ENCODE data around the gene PCDHB16. TPM values are rescaled to one million over a fixed set of nuclear protein-coding genes. Genes with fewer than 3 reads are reported as not detected.
"Not testable (repeated sequence)": the region's sequence is repeated elsewhere in the genome, so short reads cannot be mapped to it uniquely, and the experiment has no call there.

Gene PCDHB16
- total RNA-seq, 4 donors from 2014 or later, result 4.4 to 5.2 (median 4.8) TPM

DNA sequence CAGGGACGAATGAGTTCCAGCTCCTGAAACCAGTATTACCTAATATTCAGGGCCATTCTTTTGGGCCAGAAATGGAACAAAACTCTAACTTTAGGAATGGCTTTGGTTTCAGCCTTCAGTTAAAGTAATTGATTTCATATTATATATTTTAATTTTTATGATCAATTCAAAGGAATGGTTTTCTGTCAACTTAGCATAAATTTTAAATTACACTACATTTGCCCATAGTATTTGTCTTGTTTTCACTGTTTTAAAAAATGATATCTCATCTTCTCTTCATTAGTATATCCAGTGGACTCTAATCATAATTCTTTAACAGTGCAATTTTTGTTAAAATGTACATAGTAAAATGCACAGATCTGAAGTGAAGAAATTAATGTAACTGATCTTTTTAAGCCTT lies 1.9 kb upstream of the PCDHB16 start:
- no peak overlapping the region for H3K27ac ChIP-seq
- peaks cover 68% of the 10 kb centered on the region for H3K27me3 ChIP-seq
- ATAC-seq, result no peak
- no peak for TF ChIP-seq POLR2A (IDR thresholded peaks at IDR 0.05)
- TF ChIP-seq CTCF (IDR thresholded peaks at IDR 0.05), result no peak
- TF ChIP-seq EP300 (IDR thresholded peaks at IDR 0.05), result no peak
- TF ChIP-seq POLR2AphosphoS5 (IDR thresholded peaks at IDR 0.05), result no peak
- H3K9me3 ChIP-seq, result peaks cover 3 to 80% (median 3%) of the 10 kb centered on the region in 3 donors
- H3K36me3 ChIP-seq, result peaks cover 0 to 5% of the 10 kb centered on the region in 2 donors
- no peaks in the 10 kb centered on the region for H3K4me1 ChIP-seq
- 33 to 40% methylated on average over 1 of the region's 1 CpG for WGBS, 2 donors (ENCODE audit: low coverage in 1 of 2)
- H3K4me3 ChIP-seq, result no peak overlapping the region

- H3K36me3 ChIP-seq, H3K4me3 ChIP-seq, ATAC-seq, H3K4me1 ChIP-seq, H3K27ac ChIP-seq: not testable (repeated sequence)
- Histone ChIP-seq H3K9me3 (peaks cover 0 to 83% (median 0%) of the 10 kb centered on the region in 3 donors), H3K27me3 (peaks cover 50% of the 10 kb centered on the region)
- 0 to 40% methylated on average over 1 of the region's 69 CpGs for WGBS, 2 donors (ENCODE audit: low coverage in 1 of 2)
Observed at GRCh38 chr5:141184117-141184855, 2.1 kb downstream of the PCDHB16 start.

DNA sequence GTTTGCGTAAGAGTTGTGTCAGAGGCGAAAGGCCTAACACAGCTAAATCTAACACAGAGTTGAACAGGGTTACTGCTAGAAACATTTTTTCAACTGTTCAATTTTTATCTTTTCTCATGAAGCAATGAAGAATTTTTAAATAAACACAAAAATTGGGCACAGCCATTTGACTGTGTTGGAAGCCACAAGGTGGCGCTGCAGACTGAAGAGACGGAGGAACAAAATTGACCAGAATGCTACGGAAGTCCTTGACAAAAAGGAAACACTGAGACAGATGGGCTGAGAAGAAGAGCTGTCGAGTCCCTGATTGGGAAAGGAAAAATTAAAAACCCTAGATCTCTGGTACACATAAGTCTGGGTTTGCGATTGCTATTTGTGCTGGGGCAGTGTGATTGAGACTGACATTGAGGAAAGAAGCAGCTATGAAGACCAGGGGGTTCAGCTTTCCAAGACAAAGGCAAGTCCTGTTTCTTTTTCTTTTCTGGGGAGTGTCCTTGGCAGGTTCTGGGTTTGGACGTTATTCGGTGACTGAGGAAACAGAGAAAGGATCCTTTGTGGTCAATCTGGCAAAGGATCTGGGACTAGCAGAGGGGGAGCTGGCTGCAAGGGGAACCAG lies 4.8 kb downstream of the PCDHB16 start, which contains the start of gene PCDHB9:
Gene PCDHB9 (plus strand): TSS at position 265 of the 616 bp plus-strand sequence. CDS start 158 bp downstream, at position 423.
- ATAC-seq, result no peak
- H3K4me3 ChIP-seq, result no peak within 1 kb of the TSS
- TF ChIP-seq CTCF (IDR thresholded peaks at IDR 0.05), result peak in 1 of 4 experiments; percentile 17
- no peak for TF ChIP-seq POLR2A (IDR thresholded peaks at IDR 0.05)
- no peak for TF ChIP-seq EP300 (IDR thresholded peaks at IDR 0.05)
- no peak for TF ChIP-seq POLR2AphosphoS5 (IDR thresholded peaks at IDR 0.05)
- peaks cover 48% of the 10 kb centered on the region for H3K27me3 ChIP-seq
- peaks cover 0 to 9% of the 10 kb centered on the region in 2 donors for H3K36me3 ChIP-seq
- 25 to 28% methylated on average over 7 of the region's 9 CpGs for WGBS, 2 donors (ENCODE audit: low coverage in 1 of 2)
- no peaks in the 10 kb centered on the region for H3K4me1 ChIP-seq
- H3K9me3 ChIP-seq, result peaks cover 0 to 96% (median 0%) of the 10 kb centered on the region in 3 donors
- H3K27ac ChIP-seq, result no peak within 1 kb of the TSS

DNA sequence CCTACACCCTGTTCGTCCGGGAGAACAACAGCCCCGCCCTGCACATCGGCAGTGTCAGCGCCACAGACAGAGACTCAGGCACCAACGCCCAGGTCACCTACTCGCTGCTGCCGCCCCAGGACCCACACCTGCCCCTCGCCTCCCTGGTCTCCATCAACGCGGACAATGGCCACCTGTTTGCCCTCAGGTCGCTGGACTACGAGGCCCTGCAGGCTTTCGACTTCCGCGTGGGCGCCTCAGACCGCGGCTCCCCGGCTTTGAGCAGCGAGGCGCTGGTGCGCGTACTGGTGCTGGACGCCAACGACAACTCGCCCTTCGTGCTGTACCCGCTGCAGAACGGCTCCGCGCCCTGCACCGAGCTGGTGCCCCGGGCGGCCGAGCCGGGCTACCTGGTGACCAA lies 6.5 kb downstream of the PCDHB16 start:
- not testable (repeated sequence) for H3K36me3 ChIP-seq, ATAC-seq, H3K4me1 ChIP-seq, H3K27ac ChIP-seq, H3K4me3 ChIP-seq
- H3K9me3 ChIP-seq, result peaks cover 0 to 96% (median 3%) of the 10 kb centered on the region in 3 donors
- peaks cover 43% of the 10 kb centered on the region for H3K27me3 ChIP-seq
- no CpG with 5 or more reads among the region's 37 CpGs for WGBS, 2 donors (ENCODE audit: low coverage in 1 of 2)

DNA sequence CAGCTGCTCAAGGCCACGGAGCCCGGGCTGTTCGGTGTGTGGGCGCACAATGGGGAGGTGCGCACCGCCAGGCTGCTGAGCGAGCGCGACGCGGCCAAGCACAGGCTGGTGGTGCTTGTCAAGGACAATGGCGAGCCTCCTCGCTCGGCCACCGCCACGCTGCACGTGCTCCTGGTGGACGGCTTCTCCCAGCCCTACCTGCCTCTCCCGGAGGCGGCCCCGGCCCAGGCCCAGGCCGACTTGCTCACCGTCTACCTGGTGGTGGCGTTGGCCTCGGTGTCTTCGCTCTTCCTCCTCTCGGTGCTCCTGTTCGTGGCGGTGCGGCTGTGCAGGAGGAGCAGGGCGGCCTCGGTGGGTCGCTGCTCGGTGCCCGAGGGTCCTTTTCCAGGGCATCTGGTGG lies 6.9 kb downstream of the PCDHB16 start:
- H3K27me3 ChIP-seq, result peaks cover 41% of the 10 kb centered on the region

GRCh38 chr5:141192110-141192725 lies 10.0 kb downstream of the PCDHB16 start, which contains the start of gene PCDHB10:
Gene PCDHB10 (plus strand): TSS chr5:141192353. CDS start chr5:141192553, 200 bp downstream.
- TF ChIP-seq CTCF (IDR thresholded peaks at IDR 0.05), result peak in 2 of 4 experiments; percentile 25 to 46
- no peak for TF ChIP-seq POLR2AphosphoS5 (IDR thresholded peaks at IDR 0.05)
- WGBS, 2 donors (ENCODE audit: low coverage in 1 of 2), result 0 to 7% methylated on average over 7 to 8 of the region's 10 CpGs

More for the DNA sequence above, 6.9 kb downstream of the PCDHB16 start:
- not testable (repeated sequence) for H3K4me3 ChIP-seq, H3K27ac ChIP-seq, H3K36me3 ChIP-seq, ATAC-seq, H3K4me1 ChIP-seq
- WGBS, 2 donors (ENCODE audit: low coverage in 1 of 2), result no CpG with 5 or more reads among the region's 35 CpGs
- H3K9me3 ChIP-seq, result peaks cover 0 to 94% (median 3%) of the 10 kb centered on the region in 3 donors

GRCh38 chr5:141194332-141194731 lies 12.1 kb downstream of the PCDHB16 start:
- no CpG with 5 or more reads among the region's 37 CpGs for WGBS, 2 donors (ENCODE audit: low coverage in 1 of 2)
- not testable (repeated sequence) for H3K36me3 ChIP-seq, H3K27ac ChIP-seq, H3K4me1 ChIP-seq, H3K4me3 ChIP-seq, ATAC-seq
- Histone ChIP-seq H3K27me3 (peaks cover 22% of the 10 kb centered on the region), H3K9me3 (peaks cover 0 to 96% (median 3%) of the 10 kb centered on the region in 3 donors)

More at GRCh38 chr5:141192110-141192725, 10.0 kb downstream of the PCDHB16 start, which contains the start of gene PCDHB10:
- ATAC-seq, result no peak
- Histone ChIP-seq H3K36me3 (peaks cover 0 to 4% of the 10 kb centered on the region in 2 donors), H3K27ac (no peak within 1 kb of the TSS), H3K4me1 (no peaks in the 10 kb centered on the region), H3K27me3 (peaks cover 41% of the 10 kb centered on the region), H3K4me3 (peak within 1 kb of the TSS in 1 of 2 donors; percentile 28), H3K9me3 (peaks cover 0 to 96% (median 3%) of the 10 kb centered on the region in 3 donors)
